Fibroblast of pulmonary artery (primary cell): ENCODE data around the gene PTPRD.

Experiments used
- DNase-seq: peaks from one replicate; pipeline ENCODE4 v3.0.0-alpha.2; 2010; ENCODE audit warnings: low read depth
- H3K4me3 ChIP-seq: replicated peaks from 2 replicates; pipeline ENCODE4 v1.5.1; 2011; ENCODE audit warnings: low read depth, mild to moderate bottlenecking, control low read depth, low read length, moderate library complexity
- TF ChIP-seq, protein P1 (sequence below): IDR thresholded peaks from 2 replicates; pipeline ENCODE4 v1.5.1; 2011; ENCODE audit warnings: mild to moderate bottlenecking, control low read depth, low read length, inconsistent platforms; ENCODE audit errors: missing control alignments

Gene PTPRD

DNA sequence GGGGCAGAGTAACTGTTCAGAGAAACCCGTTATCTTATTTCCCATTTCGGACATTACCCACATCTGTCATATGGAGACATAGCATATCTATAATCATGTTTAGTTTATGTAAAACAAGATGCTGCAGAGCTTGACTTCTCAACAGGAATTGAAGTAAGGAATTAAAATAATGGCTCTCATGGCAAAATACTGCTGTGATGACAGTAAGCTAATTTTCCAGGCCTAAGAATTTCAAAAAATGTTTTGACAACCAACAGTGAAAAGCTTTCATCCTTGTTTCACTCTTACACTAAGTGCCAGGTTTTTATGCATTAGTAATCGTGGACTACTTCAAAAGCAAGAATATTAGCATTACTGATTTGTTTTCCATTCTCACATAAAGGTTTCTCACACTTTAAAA lies 518.2 kb downstream of the PTPRD start:
- TF ChIP-seq, protein P1, sequence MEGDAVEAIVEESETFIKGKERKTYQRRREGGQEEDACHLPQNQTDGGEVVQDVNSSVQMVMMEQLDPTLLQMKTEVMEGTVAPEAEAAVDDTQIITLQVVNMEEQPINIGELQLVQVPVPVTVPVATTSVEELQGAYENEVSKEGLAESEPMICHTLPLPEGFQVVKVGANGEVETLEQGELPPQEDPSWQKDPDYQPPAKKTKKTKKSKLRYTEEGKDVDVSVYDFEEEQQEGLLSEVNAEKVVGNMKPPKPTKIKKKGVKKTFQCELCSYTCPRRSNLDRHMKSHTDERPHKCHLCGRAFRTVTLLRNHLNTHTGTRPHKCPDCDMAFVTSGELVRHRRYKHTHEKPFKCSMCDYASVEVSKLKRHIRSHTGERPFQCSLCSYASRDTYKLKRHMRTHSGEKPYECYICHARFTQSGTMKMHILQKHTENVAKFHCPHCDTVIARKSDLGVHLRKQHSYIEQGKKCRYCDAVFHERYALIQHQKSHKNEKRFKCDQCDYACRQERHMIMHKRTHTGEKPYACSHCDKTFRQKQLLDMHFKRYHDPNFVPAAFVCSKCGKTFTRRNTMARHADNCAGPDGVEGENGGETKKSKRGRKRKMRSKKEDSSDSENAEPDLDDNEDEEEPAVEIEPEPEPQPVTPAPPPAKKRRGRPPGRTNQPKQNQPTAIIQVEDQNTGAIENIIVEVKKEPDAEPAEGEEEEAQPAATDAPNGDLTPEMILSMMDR = no peak
- no peak overlapping the region for H3K4me3 ChIP-seq
- no peak for DNase-seq

DNA sequence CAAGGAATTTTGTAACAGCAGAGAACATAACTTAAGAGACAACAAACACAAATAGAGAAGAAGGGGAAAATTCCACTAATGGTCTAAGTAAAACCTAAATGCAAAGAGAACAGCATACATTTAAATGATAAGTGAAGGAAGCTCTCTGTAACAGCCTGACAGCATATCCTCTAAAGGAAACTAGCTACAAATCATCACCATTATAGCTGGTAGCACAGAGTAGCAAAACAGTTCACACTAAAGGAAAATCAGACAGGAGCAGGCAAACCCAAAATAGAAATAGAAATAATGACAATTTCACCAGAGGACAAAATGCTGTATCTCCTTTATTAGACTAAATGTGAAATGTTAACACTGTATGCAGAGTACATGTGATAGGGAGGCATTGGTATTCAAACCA lies 532.8 kb downstream of the PTPRD start:
- TF ChIP-seq, protein P1 = no peak
- no peak for DNase-seq
- H3K4me3 ChIP-seq = no peak overlapping the region

DNA sequence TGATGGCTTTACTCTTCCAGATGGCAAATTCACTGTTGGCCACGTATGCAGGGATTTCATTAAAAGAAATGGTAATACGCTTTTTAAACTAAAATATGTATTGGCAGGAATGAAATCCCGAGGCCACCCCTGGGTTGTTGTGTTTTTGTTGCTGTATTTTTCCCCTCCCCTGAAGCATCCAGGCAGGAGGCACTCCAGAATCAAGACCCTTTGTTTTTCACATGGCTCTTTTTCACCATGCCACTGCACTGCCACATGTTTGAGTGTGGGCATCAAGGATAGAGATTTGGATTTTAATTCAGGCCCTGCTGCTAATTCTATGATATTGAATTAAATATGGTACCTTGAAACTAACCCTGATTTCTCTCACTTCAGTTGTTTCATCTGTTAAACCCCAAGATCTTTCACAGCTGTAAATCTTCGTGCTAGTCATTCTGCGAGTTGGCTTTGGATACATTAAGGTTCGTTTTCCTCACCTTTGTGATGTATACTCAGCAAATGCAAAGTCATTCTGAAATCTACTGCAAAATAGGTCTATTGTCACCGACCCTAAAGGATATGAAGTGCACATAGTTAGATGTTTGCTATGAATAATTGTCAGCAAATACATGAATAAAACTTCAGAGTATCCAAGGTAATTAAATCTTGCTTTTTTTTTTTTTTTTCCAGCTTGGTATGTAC lies 533.4 kb downstream of the PTPRD start:
- DNase-seq = no peak
- TF ChIP-seq, protein P1 = no peak
- no peak overlapping the region for H3K4me3 ChIP-seq

DNA sequence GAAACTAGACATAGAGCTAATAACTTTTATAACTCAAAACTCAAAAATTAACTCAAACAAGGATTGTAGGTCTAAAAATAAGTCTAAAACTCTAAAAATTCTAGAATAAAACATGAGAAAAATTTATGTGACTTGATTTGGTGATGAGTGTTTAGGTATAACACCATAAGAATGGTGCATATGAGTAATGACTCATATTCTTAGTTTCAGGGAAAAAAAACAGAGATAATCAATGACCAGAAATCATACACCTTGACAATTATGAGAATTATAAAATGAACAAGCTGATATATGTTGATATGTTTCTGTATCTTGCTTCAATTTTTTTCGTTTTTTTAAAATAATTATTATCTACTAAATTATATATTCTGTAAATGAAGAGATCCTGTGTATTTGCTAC lies 541.2 kb downstream of the PTPRD start:
- H3K4me3 ChIP-seq = no peak overlapping the region
- TF ChIP-seq, protein P1 = no peak

DNA sequence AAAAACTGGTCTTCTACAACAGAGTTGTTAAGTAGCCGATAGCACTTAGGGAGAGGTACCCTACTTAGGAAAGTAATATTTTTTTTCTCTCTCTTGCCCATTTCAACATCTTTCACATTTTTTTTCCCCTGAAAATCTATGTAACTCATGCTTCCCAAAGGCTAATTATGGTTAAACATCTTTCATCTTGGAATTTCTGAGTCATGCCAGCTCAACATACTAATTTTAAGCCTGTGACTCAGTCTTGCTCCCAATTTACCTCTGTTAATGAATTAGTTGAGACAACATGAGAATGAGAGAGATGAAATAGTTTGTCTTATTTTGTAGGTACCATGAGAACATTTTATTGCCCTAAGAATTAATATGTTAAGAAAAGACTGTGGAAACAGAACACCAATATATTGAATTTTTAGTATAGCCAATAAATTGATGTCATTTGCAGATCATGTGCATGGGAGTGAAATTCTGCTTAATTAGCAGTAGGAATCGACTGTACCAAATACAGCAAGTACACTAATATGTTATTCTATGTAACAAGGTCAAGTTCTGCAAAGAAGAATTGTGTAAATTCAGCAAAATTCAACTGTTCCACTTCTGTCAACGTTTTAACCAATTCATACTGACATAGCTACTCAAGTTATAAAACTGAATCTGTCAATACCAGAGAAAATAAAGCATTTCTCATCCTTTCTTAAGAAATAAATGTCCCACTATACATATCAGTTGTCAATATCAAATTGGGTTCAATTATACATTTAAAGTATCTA lies 550.0 kb downstream of the PTPRD start:
- DNase-seq = peak; percentile 23
- TF ChIP-seq, protein P1 = no peak
- H3K4me3 ChIP-seq = no peak overlapping the region

More for the DNA sequence above, 541.2 kb downstream of the PTPRD start:
- no peak for DNase-seq

DNA sequence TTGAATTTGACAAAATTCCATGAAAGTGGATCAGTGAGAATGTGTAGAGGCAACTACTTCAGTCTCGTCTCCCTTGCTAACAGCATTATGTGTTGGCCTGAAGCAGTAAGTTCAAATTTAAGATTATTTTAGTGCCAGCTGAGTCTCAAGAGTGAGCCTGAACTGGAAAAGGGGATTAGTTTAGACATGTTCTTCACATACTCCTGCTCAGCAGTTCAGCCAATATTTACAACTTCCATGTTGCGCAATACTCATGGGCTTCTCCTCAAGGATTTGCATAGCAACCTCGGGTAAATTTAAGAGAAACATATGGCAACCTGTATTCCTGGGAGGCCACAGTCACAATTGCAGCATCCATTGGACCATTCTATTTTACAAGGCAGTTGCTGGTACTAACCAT lies 553.8 kb downstream of the PTPRD start:
- TF ChIP-seq, protein P1 = no peak

More for the DNA sequence above, 553.8 kb downstream of the PTPRD start:
- peak; percentile 32 for DNase-seq
- no peak overlapping the region for H3K4me3 ChIP-seq
